Astrocyte (in vitro differentiated cells and primary cell): ENCODE data around the gene POLR2L. TPM values are rescaled to one million over a fixed set of nuclear protein-coding genes. Genes with fewer than 3 reads are reported as not detected.

ENCODE experiments used
- DNase-seq: peaks from one replicate; pipeline ENCODE4 v3.0.0-alpha.2; 2010; ENCODE audit warnings: low read depth
- FAIRE-seq: peaks from 2 replicates; lab custom pipeline; 2011; peaks lifted over from hg19 to GRCh38; lab: Jason Lieb, UNC
- H2AFZ ChIP-seq: 2 replicates; pipeline ENCODE4 v1.6.0; 2012; ENCODE audit warnings: low read depth, low read length, inconsistent platforms
- H3K27ac ChIP-seq: 2 replicates; pipeline ENCODE4 v1.5.1; 2011; ENCODE audit warnings: low read depth, low read length, inconsistent platforms
- H3K27me3 ChIP-seq: 2 replicates; pipeline ENCODE4 v1.6.0; 2011; ENCODE audit warnings: low read length, inconsistent platforms; ENCODE audit not compliant: insufficient read depth
- H3K36me3 ChIP-seq: 2 replicates; pipeline ENCODE4 v1.5.1; 2011; ENCODE audit warnings: low read length, inconsistent platforms; ENCODE audit not compliant: insufficient read depth
- H3K4me1 ChIP-seq: 2 replicates; pipeline ENCODE4 v1.5.1; 2011; ENCODE audit warnings: low read length, inconsistent platforms; ENCODE audit not compliant: insufficient read depth
- H3K4me2 ChIP-seq: 2 replicates; pipeline ENCODE4 v1.6.0; 2012; ENCODE audit warnings: low read length, inconsistent platforms
- H3K4me3 ChIP-seq: 2 replicates; pipeline ENCODE4 v1.5.1; 2011; ENCODE audit warnings: low read depth, mild to moderate bottlenecking, low read length, inconsistent platforms; ENCODE audit not compliant: insufficient read depth
- H3K79me2 ChIP-seq: 2 replicates; pipeline ENCODE4 v1.6.0; 2012; ENCODE audit warnings: mild to moderate bottlenecking, low read length, inconsistent platforms; ENCODE audit not compliant: insufficient read depth
- H3K9ac ChIP-seq: 2 replicates; pipeline ENCODE4 v1.6.0; 2012; ENCODE audit warnings: mild to moderate bottlenecking, low read length, inconsistent platforms
- H3K9me3 ChIP-seq: 2 replicates; pipeline ENCODE4 v1.5.1; 2012; ENCODE audit warnings: low read depth, mild to moderate bottlenecking, low read length, inconsistent platforms; ENCODE audit not compliant: insufficient read depth
- H4K20me1 ChIP-seq: 2 replicates; pipeline ENCODE4 v1.6.0; 2012; ENCODE audit warnings: low read length, inconsistent platforms; ENCODE audit not compliant: insufficient read depth
- H3K27ac Mint-ChIP-seq: one replicate; pipeline ENCODE4 v1.8.0; 2021; ENCODE audit warnings: mild to moderate bottlenecking, mixed read lengths; ENCODE audit not compliant: unreplicated experiment
- H3K27me3 Mint-ChIP-seq: one replicate; pipeline ENCODE4 v1.8.0; 2021; ENCODE audit warnings: low read depth, mixed read lengths; ENCODE audit not compliant: unreplicated experiment
- H3K36me3 Mint-ChIP-seq: one replicate; pipeline ENCODE4 v1.8.0; 2021; ENCODE audit warnings: low read depth, mixed read lengths; ENCODE audit not compliant: unreplicated experiment
- H3K4me1 Mint-ChIP-seq: one replicate; pipeline ENCODE4 v1.8.0; 2021; ENCODE audit warnings: low read depth, mixed read lengths; ENCODE audit not compliant: unreplicated experiment
- H3K4me3 Mint-ChIP-seq: one replicate; pipeline ENCODE4 v1.8.0; 2021; ENCODE audit warnings: mild to moderate bottlenecking, moderate library complexity, mixed read lengths; ENCODE audit not compliant: unreplicated experiment
- H3K9me3 Mint-ChIP-seq: one replicate; pipeline ENCODE4 v1.8.0; 2021; ENCODE audit warnings: mild to moderate bottlenecking, mixed read lengths; ENCODE audit not compliant: unreplicated experiment
- CTCF ChIP-seq: IDR thresholded peaks from 2 replicates; pipeline ENCODE4 v1.5.1; 2011; ENCODE audit warnings: low read depth, mild to moderate bottlenecking, inconsistent platforms, low read length, moderate library complexity; ENCODE audit not compliant: insufficient read depth
- EZH2 ChIP-seq: IDR thresholded peaks from 2 replicates; pipeline ENCODE4 v1.6.1; 2012; ENCODE audit warnings: mild to moderate bottlenecking, low read length, inconsistent platforms; ENCODE audit not compliant: insufficient read depth
- total RNA-seq: library from RNA; stranded (reverse); gene quantifications from 2 replicates; pipeline ENCODE4 v1.2.1, GENCODE V29; 2021

Gene POLR2L
- total RNA-seq, 1 donor from 2014 or later = 212 TPM

- no peak for FAIRE-seq
- no peak for TF ChIP-seq CTCF
- no peak for TF ChIP-seq EZH2
- Histone ChIP-seq H3K79me2 (peaks cover 27% of the 10 kb centered on the region), H3K4me2 (no peak overlapping the region), H3K36me3 (no peaks in the 10 kb centered on the region), H3K27ac (no peak overlapping the region), H3K4me3 (no peak overlapping the region), H3K9ac (no peak overlapping the region), H3K9me3 (no peaks in the 10 kb centered on the region), H3K27me3 (no peaks in the 10 kb centered on the region), H2AFZ (no peak overlapping the region), H4K20me1 (peaks cover 44% of the 10 kb centered on the region), H3K4me1 (peaks cover 28% of the 10 kb centered on the region)
- no peak overlapping the region for H3K4me3 Mint-ChIP-seq
- H3K4me1 Mint-ChIP-seq = peaks cover 9% of the 10 kb centered on the region
- no peaks in the 10 kb centered on the region for H3K9me3 Mint-ChIP-seq
- H3K27ac Mint-ChIP-seq = no peak overlapping the region
- DNase-seq = no peak
- H3K36me3 Mint-ChIP-seq = peaks cover 2% of the 10 kb centered on the region
- peaks cover 10% of the 10 kb centered on the region for H3K27me3 Mint-ChIP-seq
Observed at GRCh38 chr11:824292-824880, 17.9 kb downstream of the POLR2L start.

- Mint-ChIP-seq H3K4me3 (no peak overlapping the region), H3K9me3 (no peaks in the 10 kb centered on the region), H3K27me3 (peaks cover 10% of the 10 kb centered on the region), H3K27ac (no peak overlapping the region), H3K4me1 (peaks cover 9% of the 10 kb centered on the region), H3K36me3 (peaks cover 2% of the 10 kb centered on the region)
- Histone ChIP-seq H3K4me1 (peaks cover 26% of the 10 kb centered on the region), H3K9ac (no peak overlapping the region), H3K4me2 (no peak overlapping the region), H2AFZ (no peak overlapping the region), H3K4me3 (no peak overlapping the region), H3K79me2 (peaks cover 27% of the 10 kb centered on the region), H4K20me1 (peaks cover 43% of the 10 kb centered on the region), H3K27ac (no peak overlapping the region), H3K27me3 (no peaks in the 10 kb centered on the region), H3K36me3 (no peaks in the 10 kb centered on the region), H3K9me3 (no peaks in the 10 kb centered on the region)
- DNase-seq (no peak), FAIRE-seq (no peak)
- TF ChIP-seq EZH2 (no peak), CTCF (no peak)
Observed at GRCh38 chr11:823441-824291, 18.7 kb downstream of the POLR2L start.
